HepG2 (cell line): Measurements from ENCODE around the gene ISY1. TPM values are rescaled to one million over a fixed set of nuclear protein-coding genes. Genes with fewer than 3 reads are reported as not detected.
A peak's percentile ranks its signal among the peaks of the same experiment; 100 is the strongest.

Source experiments
- CBX1 ChIP-seq: IDR thresholded peaks from one replicate; pipeline ENCODE4 v1.6.1; 2016; ENCODE audit warnings: antibody characterized with exemption, low read depth
- CEBPB ChIP-seq: IDR thresholded peaks from 2 replicates; pipeline ENCODE4 v1.6.1; 2011; ENCODE audit warnings: low read depth, low read length, improper control_type of control experiment, borderline replicate concordance
- HOXA5 ChIP-seq: sonication (generic); formaldehyde crosslinking; IDR thresholded peaks from 2 replicates; pipeline ENCODE4 v1.4.0; 2020; ENCODE audit warnings: missing genetic modification reagents
- JARID2 ChIP-seq: sonication (generic); formaldehyde crosslinking; IDR thresholded peaks from 2 replicates; pipeline ENCODE4 v1.8.1; 2023; ENCODE audit warnings: missing genetic modification reagents, inconsistent platforms; ENCODE audit not compliant: insufficient replicate concordance
- NR1H2 ChIP-seq: sonication (generic); formaldehyde crosslinking; IDR thresholded peaks from 2 replicates; pipeline ENCODE4 v1.8.1; 2022; ENCODE audit warnings: low read depth, missing genetic modification reagents, borderline replicate concordance
- PHF20 ChIP-seq: sonication (generic); formaldehyde crosslinking; IDR thresholded peaks from 2 replicates; pipeline ENCODE4 v1.5.0; 2020; ENCODE audit warnings: mild to moderate bottlenecking, missing genetic modification reagents
- SATB2 ChIP-seq: sonication (generic); formaldehyde crosslinking; IDR thresholded peaks from 2 replicates; pipeline ENCODE4 v1.5.0; 2020; ENCODE audit warnings: missing genetic modification reagents
- SNRNP70 ChIP-seq: fragments of 200-400 bp; formaldehyde crosslinking; IDR thresholded peaks from 2 replicates; pipeline ENCODE4 v1.6.1; 2017; ENCODE audit warnings: mild to moderate bottlenecking, low read depth, low read length, moderate library complexity
- TBX2 ChIP-seq: sonication (generic); formaldehyde crosslinking; IDR thresholded peaks from 2 replicates; pipeline ENCODE4 v1.5.0; 2020; ENCODE audit warnings: missing genetic modification reagents, mild to moderate bottlenecking, borderline replicate concordance
- TFE3 ChIP-seq: IDR thresholded peaks from 2 replicates; pipeline ENCODE4 v1.6.1; 2016
- TMF1 ChIP-seq: sonication (generic); formaldehyde crosslinking; IDR thresholded peaks from 2 replicates; pipeline ENCODE4 v1.8.1; 2022; ENCODE audit warnings: low read depth, missing genetic modification reagents
- XBP1 ChIP-seq: sonication (generic); formaldehyde crosslinking; IDR thresholded peaks from 2 replicates; pipeline ENCODE4 v1.5.0; 2020; ENCODE audit warnings: missing genetic modification reagents
- ZNF224 ChIP-seq: sonication (generic); formaldehyde crosslinking; IDR thresholded peaks from 2 replicates; pipeline ENCODE4 v1.5.0; 2020; ENCODE audit warnings: mild to moderate bottlenecking, missing genetic modification reagents
- ZNF274 ChIP-seq: sonication (generic); formaldehyde crosslinking; IDR thresholded peaks from 2 replicates; pipeline ENCODE4 v1.5.1; 2020; ENCODE audit warnings: mild to moderate bottlenecking, missing genetic modification reagents
- ZNF292 ChIP-seq: sonication (generic); formaldehyde crosslinking; IDR thresholded peaks from 2 replicates; pipeline ENCODE4 v1.8.1; 2022; ENCODE audit warnings: mild to moderate bottlenecking, low read depth, missing genetic modification reagents, borderline replicate concordance
- ZNF354B ChIP-seq: sonication (generic); formaldehyde crosslinking; IDR thresholded peaks from 2 replicates; pipeline ENCODE4 v1.8.0; 2022; ENCODE audit warnings: mild to moderate bottlenecking, missing genetic modification reagents
- ZNF362 ChIP-seq: sonication (generic); formaldehyde crosslinking; IDR thresholded peaks from 2 replicates; pipeline ENCODE4 v1.4.0; 2020; ENCODE audit warnings: missing genetic modification reagents, mild to moderate bottlenecking, borderline replicate concordance
- ZNF44 ChIP-seq: sonication (generic); formaldehyde crosslinking; IDR thresholded peaks from 2 replicates; pipeline ENCODE4 v1.5.1; 2020; ENCODE audit warnings: mild to moderate bottlenecking, missing genetic modification reagents
- ZNF451 ChIP-seq: sonication (generic); formaldehyde crosslinking; IDR thresholded peaks from 2 replicates; pipeline ENCODE4 v1.5.0; 2020; ENCODE audit warnings: mild to moderate bottlenecking, missing genetic modification reagents
- ZNF496 ChIP-seq: sonication (generic); formaldehyde crosslinking; IDR thresholded peaks from 2 replicates; pipeline ENCODE4 v1.8.1; 2023; ENCODE audit warnings: mild to moderate bottlenecking, moderate library complexity, missing genetic modification reagents; ENCODE audit not compliant: insufficient replicate concordance
- ZNF550 ChIP-seq: sonication (generic); formaldehyde crosslinking; IDR thresholded peaks from 2 replicates; pipeline ENCODE4 v1.4.0; 2020; ENCODE audit warnings: mild to moderate bottlenecking, missing genetic modification reagents, borderline replicate concordance
- ZNF770 ChIP-seq: sonication (generic); formaldehyde crosslinking; IDR thresholded peaks from 2 replicates; pipeline ENCODE4 v1.5.0; 2020; ENCODE audit warnings: mild to moderate bottlenecking, missing genetic modification reagents
- ZNF816 ChIP-seq: sonication (generic); formaldehyde crosslinking; IDR thresholded peaks from 2 replicates; pipeline ENCODE4 v1.8.0; 2022; ENCODE audit warnings: missing genetic modification reagents, mild to moderate bottlenecking, borderline replicate concordance
- ZNF878 ChIP-seq: sonication (generic); formaldehyde crosslinking; IDR thresholded peaks from 2 replicates; pipeline ENCODE4 v1.8.1; 2023; ENCODE audit warnings: mild to moderate bottlenecking, missing genetic modification reagents, moderate library complexity
- ZSCAN22 ChIP-seq: sonication (generic); formaldehyde crosslinking; IDR thresholded peaks from 2 replicates; pipeline ENCODE4 v1.4.0; 2020; ENCODE audit warnings: mild to moderate bottlenecking, missing genetic modification reagents
- polyA plus RNA-seq, 8 experiments: library from polyadenylated mRNA; depleted of rRNA in 3 of 8; stranded (reverse) in 7 of 8; unstranded in 1 of 8; fragments of >200 nt; fragmentation: Illumina TruSeq in 4 of 8; extraction: Trizol in 4 of 8; gene quantifications; 2 replicates each; pipeline versions ENCODE4 v1.2.1 to v1.2.3, GENCODE V29; 2011 to 2016; ENCODE audit warnings: low read depth in 4 of 8, missing spikeins in 1 of 8, mixed read lengths in 1 of 8; ENCODE audit not compliant: insufficient read depth in 1 of 8
- total RNA-seq, 5 experiments: library from RNA; depleted of rRNA; stranded (reverse); fragments of >200 nt; fragmentation: Illumina TruSeq; extraction: Trizol; gene quantifications; 2 replicates each; pipeline ENCODE4 v1.2.3, GENCODE V29; 2016; ENCODE audit warnings: low read depth in 1 of 5

ISY1 gene
- total and polyA plus RNA-seq, 2 of the 13 experiments (the other 11 are each of a cell fraction or from before 2014, with no cell fraction given), result 21.0 to 39.1 TPM

- TF ChIP-seq SATB2 (CRISPR knock-in tag) (no peak; the same call in 1 of the 2 replicates), SNRNP70 (no peak), ZNF274 (CRISPR knock-in tag) (peak; percentile 95), ZNF224 (CRISPR knock-in tag) (peak; percentile 87; the same call in 1 of the 2 replicates), XBP1 (CRISPR knock-in tag) (peak; percentile 55; the same call in 1 of the 2 replicates), ZNF451 (CRISPR knock-in tag) (no peak; the same call in 1 of the 2 replicates), NR1H2 (CRISPR knock-in tag) (0 out of 2 replicates have a peak, but pooled peaks have one; percentile 42), ZNF44 (CRISPR knock-in tag) (no peak; the same call in 1 of the 2 replicates), ZNF550 (no peak), ZNF816 (CRISPR knock-in tag) (no peak), ZNF354B (CRISPR knock-in tag) (no peak), TFE3 (CRISPR knock-in tag) (no peak; the same call in 1 of the 2 replicates), ZNF292 (CRISPR knock-in tag) (no peak), TBX2 (CRISPR knock-in tag) (peak; percentile 81), ZNF496 (CRISPR knock-in tag) (no peak), ZNF878 (CRISPR knock-in tag) (no peak; the same call in 1 of the 2 replicates), PHF20 (CRISPR knock-in tag) (peak; percentile 67), JARID2 (CRISPR knock-in tag) (no peak), CEBPB (no peak), ZNF770 (CRISPR knock-in tag) (no peak; the same call in 1 of the 2 replicates), ZNF362 (CRISPR knock-in tag) (no peak), TMF1 (CRISPR knock-in tag) (no peak), CBX1 (no peak), HOXA5 (peak; percentile 34; the same call in 1 of the 2 replicates), ZSCAN22 (CRISPR knock-in tag) (no peak)
Measured at GRCh38 chr3:129183569-129184395, 22.9 kb upstream of the ISY1 start, which contains the start of gene CNBP (continued).
